K562 (cell line): ENCODE results near the gene DND1. TPM values are rescaled to one million over a fixed set of nuclear protein-coding genes. Genes with fewer than 3 reads are reported as not detected.
A peak's percentile ranks its signal among the peaks of the same experiment; 100 is the strongest.
"Not testable (repeated sequence)": the region's sequence is repeated elsewhere in the genome, so short reads cannot be mapped to it uniquely, and the experiment has no call there.

Experiments
- ATAC-seq: fragments of 200-7000 bp; cut with Tn5 transposase; 3 replicates; pipeline ENCODE4 v1.9.1; 2020; ENCODE audit warnings: moderate library complexity
- BruUV-seq: library from RNA; stranded (reverse); fragments of 400-500 nt; replicated peaks from 2 replicates; lab custom pipeline; 2021; lab: Mats Ljungman, UMichigan
- CTCF ChIA-PET: fragments of 300-600 bp; formaldehyde crosslinking; extraction: SDS; loops from one replicate; lab custom pipeline; 2021; ENCODE audit warnings: low intra/inter-chr PET ratio; lab: Yijun Ruan, JAX
- POLR2A ChIA-PET: fragments of 300-600, 350-650 bp; sonication (Branson Sonifier 250); formaldehyde crosslinking; extraction: SDS; loops from one replicate; lab custom pipeline; 2021; ENCODE audit warnings: antibody characterized with exemption, inconsistent platforms; lab: Yijun Ruan, JAX
- DNase-seq, 4 experiments: peaks; one replicate each; pipeline versions ENCODE4 v3.0.0 to v3.0.0-alpha.2; 2011 to 2018; ENCODE audit warnings: low spot score in 3 of 4, mixed read lengths in 3 of 4; ENCODE audit errors: extremely low read depth in 1 of 4
- FAIRE-seq: peaks from 2 replicates; lab custom pipeline; 2011; peaks lifted over from hg19 to GRCh38; lab: Jason Lieb, UNC
- H2AFZ ChIP-seq: 2 replicates; pipeline ENCODE4 v1.6.0; 2011; ENCODE audit warnings: low read depth, low read length, control low read depth, inconsistent platforms
- H3K27ac ChIP-seq: fragments of 200-600 bp; 3 replicates; pipeline ENCODE4 v1.8.0; 2011; ENCODE audit warnings: low read depth, mild to moderate bottlenecking, control low read depth, inconsistent platforms, low read length, moderate library complexity, mixed read lengths; ENCODE audit errors: extremely low read depth
- H3K27me3 ChIP-seq, 2 experiments: fragments of 300-600 bp in 1 of 2; 2 replicates in 1 of 2; 3 replicates in 1 of 2; pipeline versions ENCODE4 v1.6.0 to v1.8.0; 2011; ENCODE audit warnings: inconsistent platforms in 2 of 2, low read length in 2 of 2, mild to moderate bottlenecking in 1 of 2, mixed read lengths in 1 of 2, moderate library complexity in 1 of 2; ENCODE audit not compliant: control insufficient read depth in 2 of 2, insufficient read depth in 2 of 2
- H3K36me3 ChIP-seq: fragments of 300-600 bp; 3 replicates; pipeline ENCODE4 v1.8.0; 2011; ENCODE audit warnings: mild to moderate bottlenecking, low read length, inconsistent platforms; ENCODE audit not compliant: control insufficient read depth, insufficient read depth
- H3K4me1 ChIP-seq, 2 experiments: fragments of 200-600 bp in 1 of 2; replicated peaks in 1 of 2; 2 replicates in 1 of 2; 3 replicates in 1 of 2; pipeline versions ENCODE4 v1.5.1 to v1.8.0; 2011; ENCODE audit warnings: inconsistent platforms in 2 of 2, low read length in 2 of 2, mild to moderate bottlenecking in 1 of 2, mixed read lengths in 1 of 2, moderate library complexity in 1 of 2; ENCODE audit not compliant: control insufficient read depth in 2 of 2, insufficient read depth in 2 of 2
- H3K4me2 ChIP-seq: 2 replicates; pipeline ENCODE4 v1.6.1; 2011; ENCODE audit warnings: low read length, control low read depth, inconsistent platforms, mixed read lengths; ENCODE audit not compliant: insufficient read depth
- H3K4me3 ChIP-seq: fragments of 200-600 bp; sonication (generic), shearing (Covaris generic); 2 replicates; pipeline ENCODE4 v1.5.1; 2016; ENCODE audit warnings: control low read depth, inconsistent platforms
- H3K79me2 ChIP-seq: fragments of 200-600 bp; 3 replicates; pipeline ENCODE4 v1.8.0; 2011; ENCODE audit warnings: low read length, inconsistent platforms; ENCODE audit not compliant: control insufficient read depth, insufficient read depth
- H3K9ac ChIP-seq, 2 experiments: 2 replicates each; pipeline versions ENCODE4 v1.6.0 to v1.6.1; 2011; ENCODE audit warnings: low read depth in 2 of 2, low read length in 2 of 2, control low read depth in 1 of 2, inconsistent platforms in 1 of 2, mild to moderate bottlenecking in 1 of 2, mixed read lengths in 1 of 2; ENCODE audit not compliant: insufficient read depth in 1 of 2
- H3K9me1 ChIP-seq: one replicate; pipeline ENCODE4 v1.6.0; 2011; ENCODE audit warnings: inconsistent platforms, mild to moderate bottlenecking, low read length, moderate library complexity; ENCODE audit not compliant: control insufficient read depth, insufficient read depth
- H3K9me3 ChIP-seq: replicated peaks from 2 replicates; pipeline ENCODE4 v1.5.1; 2011; ENCODE audit warnings: low read depth, low read length, inconsistent platforms; ENCODE audit not compliant: control insufficient read depth, insufficient read depth
- H4K20me1 ChIP-seq: replicated peaks from 2 replicates; pipeline ENCODE4 v1.6.1; 2011; ENCODE audit warnings: low read length, inconsistent platforms, mixed read lengths; ENCODE audit not compliant: control insufficient read depth, insufficient read depth
- ADNP ChIP-seq: fragments of 200-800 bp; sonication (Bioruptor generic); IDR thresholded peaks from 2 replicates; pipeline ENCODE4 v1.6.1; 2016; ENCODE audit warnings: missing genetic modification characterization, missing compliant biosample characterization
- ARID1B ChIP-seq: fragments of 450-650 bp; IDR thresholded peaks from 2 replicates; pipeline ENCODE4 v1.6.1; 2016; ENCODE audit warnings: antibody characterized with exemption, mild to moderate bottlenecking, inconsistent platforms
- ATF3 ChIP-seq, 2 experiments: fragments of 450-650 bp in 1 of 2; sonication (generic) in 1 of 2; formaldehyde crosslinking in 1 of 2; IDR thresholded peaks in 1 of 2; conservative IDR thresholded peaks in 1 of 2; 2 replicates each; pipeline versions ENCODE4 v1.6.1 to v1.8.1; 2016 to 2023; ENCODE audit warnings: mild to moderate bottlenecking in 2 of 2, moderate library complexity in 2 of 2, inconsistent platforms in 1 of 2, missing genetic modification reagents in 1 of 2
- ATF7 ChIP-seq: fragments of 450-650 bp; IDR thresholded peaks from 2 replicates; pipeline ENCODE4 v1.7.1; 2014; ENCODE audit warnings: mild to moderate bottlenecking, moderate library complexity
- CEBPG ChIP-seq, 3 experiments: fragments of 200-800 bp in 1 of 3; sonication (Bioruptor generic) in 1 of 3; sonication (generic) in 1 of 3; formaldehyde crosslinking in 1 of 3; IDR thresholded peaks in 2 of 3; conservative IDR thresholded peaks in 1 of 3; 2 replicates each; pipeline versions ENCODE4 v1.6.1 to v1.8.0; 2016 to 2022; ENCODE audit warnings: missing compliant biosample characterization in 2 of 3, missing genetic modification characterization in 2 of 3, mild to moderate bottlenecking in 1 of 3, missing genetic modification reagents in 1 of 3
- DPF2 ChIP-seq: fragments of 450-650 bp; IDR thresholded peaks from 2 replicates; pipeline ENCODE4 v1.6.1; 2016
- FOXK2 ChIP-seq, 2 experiments: fragments of 450-650 bp; IDR thresholded peaks in 1 of 2; conservative IDR thresholded peaks in 1 of 2; 2 replicates each; pipeline ENCODE4 v1.6.1; 2016; ENCODE audit warnings: low read depth in 2 of 2, mild to moderate bottlenecking in 1 of 2
- FOXM1 ChIP-seq, 2 experiments: fragments of 450-650 bp in 1 of 2; sonication (generic) in 1 of 2; formaldehyde crosslinking in 1 of 2; IDR thresholded peaks; 2 replicates each; pipeline versions ENCODE4 v1.6.1 to v1.9.0; 2017 to 2022; ENCODE audit warnings: low read depth in 2 of 2, mild to moderate bottlenecking in 2 of 2, missing genetic modification reagents in 1 of 2, moderate library complexity in 1 of 2
- GATA2 ChIP-seq: sonication (generic); formaldehyde crosslinking; IDR thresholded peaks from 2 replicates; pipeline ENCODE4 v1.4.0; 2020; ENCODE audit warnings: mild to moderate bottlenecking, missing genetic modification reagents
- HDAC2 ChIP-seq: fragments of 450-650 bp; IDR thresholded peaks from 2 replicates; pipeline ENCODE4 v1.6.1; 2016; ENCODE audit warnings: mild to moderate bottlenecking
- JUND ChIP-seq, 2 experiments: IDR thresholded peaks; 2 replicates in 1 of 2; 3 replicates in 1 of 2; pipeline ENCODE4 v1.6.1; 2011; ENCODE audit warnings: borderline replicate concordance in 2 of 2, low read depth in 2 of 2, low read length in 2 of 2, improper control_type of control experiment in 1 of 2, missing biosample characterization in 1 of 2, missing genetic modification characterization in 1 of 2, missing genetic modification reagents in 1 of 2
- MTA2 ChIP-seq: fragments of 450-650 bp; IDR thresholded peaks from 2 replicates; pipeline ENCODE4 v1.6.1; 2016; ENCODE audit warnings: low read depth
- NCOR1 ChIP-seq: fragments of 450-650 bp; IDR thresholded peaks from 2 replicates; pipeline ENCODE4 v1.6.1; 2016; ENCODE audit warnings: mild to moderate bottlenecking, moderate library complexity
- SMAD4 ChIP-seq: fragments of 250-450 bp; sonication (Bioruptor Pico); conservative IDR thresholded peaks from 2 replicates; pipeline ENCODE4 v1.8.0; 2021; ENCODE audit warnings: inconsistent platforms, mild to moderate bottlenecking, moderate library complexity
- SMARCA4 ChIP-seq: fragments of 450-650 bp; IDR thresholded peaks from 2 replicates; pipeline ENCODE4 v1.6.1; 2016
- SOX6 ChIP-seq: fragments of 450-650 bp; IDR thresholded peaks from 2 replicates; pipeline ENCODE4 v1.6.1; 2014; ENCODE audit warnings: mild to moderate bottlenecking
- TAL1 ChIP-seq: fragments of 450-650 bp; IDR thresholded peaks from 2 replicates; pipeline ENCODE4 v1.6.1; 2016; ENCODE audit warnings: mild to moderate bottlenecking
- TCF3 ChIP-seq: sonication (generic); formaldehyde crosslinking; IDR thresholded peaks from 2 replicates; pipeline ENCODE4 v1.4.0; 2020; ENCODE audit warnings: mild to moderate bottlenecking, missing genetic modification reagents
- TRIM24 ChIP-seq, 2 experiments: fragments of 450-650 bp; IDR thresholded peaks; 2 replicates each; pipeline ENCODE4 v1.6.1; 2016
- in situ Hi-C: fragments of 300-500 bp; cut with MboI; formaldehyde crosslinking; loops from 4 replicates; pipeline ENCODE4 v1.15.0; 2018; ENCODE audit warnings: inconsistent platforms, mixed read lengths
- intact Hi-C: fragments of 100-400 bp; cut with micrococcal nuclease; formaldehyde crosslinking; loops from 2 replicates; pipeline ENCODE4 v1.14.2; 2022
- polyA plus RNA-seq, 8 experiments: library from polyadenylated mRNA; depleted of rRNA in 4 of 8; stranded (reverse) in 5 of 8; unstranded in 3 of 8; fragments of >200 nt; fragmentation: Nextera tagmentation in 2 of 8; fragmentation: Illumina TruSeq in 1 of 8; extraction: Ambion mirVana in 2 of 8; extraction: Trizol in 1 of 8; gene quantifications; 2 replicates each; pipeline versions ENCODE4 v1.2.1 to v1.2.3, GENCODE V29; 2011 to 2014; ENCODE audit warnings: inconsistent platforms in 1 of 8, missing spikeins in 1 of 8
- total RNA-seq, 7 experiments: library from RNA; depleted of rRNA in 6 of 7; stranded (reverse); fragments of >200 nt in 6 of 7; fragmentation: Illumina TruSeq in 2 of 7; extraction: Trizol in 2 of 7; gene quantifications; 2 replicates each; pipeline versions ENCODE4 v1.2.1 to v1.2.3, GENCODE V29; 2011 to 2021; ENCODE audit warnings: low replicate concordance in 1 of 7

DND1 gene
- total and polyA plus RNA-seq, 9 of the 15 experiments (the other 6 are each of a cell fraction or from before 2014, with no cell fraction given), result 0.37 to 2.0 (median 0.90) TPM; not detected in 3

GRCh38 chr5:140623061-140623460, 50.3 kb downstream of the DND1 start:
- CTCF ChIA-PET; H3K9me3 ChIP-seq; FAIRE-seq; intact Hi-C loops; BruUV-seq; H3K9ac ChIP-seq; H3K27me3 ChIP-seq; ATAC-seq; H3K9me1 ChIP-seq; H3K4me3 ChIP-seq; H4K20me1 ChIP-seq; H3K79me2 ChIP-seq; H3K4me1 ChIP-seq; H3K36me3 ChIP-seq; in situ Hi-C loops; H3K27ac ChIP-seq; TF ChIP-seq FOXM1 (CRISPR knock-in tag; IDR thresholded peaks at IDR 0.05; ENCODE audit: low read depth); ATF3 (CRISPR knock-in tag; conservative IDR thresholded peaks at IDR 0.05); CEBPG (CRISPR knock-in tag; IDR thresholded peaks at IDR 0.05): not testable (repeated sequence)
- POLR2A ChIA-PET, result interaction anchor here (1.3 to 1.6 kb wide), 2 partner anchors 16 to 61 kb away, joined by 3 to 4 read pairs; partner anchors contain the start of gene TMCO6
- peak in 1 of 4 experiments; percentile 31 for DNase-seq
- Histone ChIP-seq H2AFZ (peak overlapping the region; percentile 76), H3K4me2 (peak overlapping the region; percentile 34)
- TF ChIP-seq SMARCA4, result peak; percentile 73
- TF ChIP-seq FOXK2 (conservative IDR thresholded peaks at IDR 0.05 in 1 of 2, IDR thresholded peaks at IDR 0.05 in 1 of 2; ENCODE audit: low read depth in 2 of 2), result 0 out of 4 replicates have a peak, but pooled peaks have one; percentile 18 to 21
- TF ChIP-seq NCOR1, result peak; percentile 68
- peak; percentile 54 for TF ChIP-seq SMAD4 (CRISPR knock-in tag)
- TF ChIP-seq TAL1, result peak; percentile 66
- peak; percentile 58; the same call in 1 of the 2 replicates for TF ChIP-seq DPF2
- TF ChIP-seq FOXM1 (IDR thresholded peaks at IDR 0.05; ENCODE audit: low read depth), result peak; percentile 72
- TF ChIP-seq MTA2, result 0 out of 2 replicates have a peak, but pooled peaks have one; percentile 39
- TF ChIP-seq HDAC2, result peak; percentile 13; the same call in 1 of the 2 replicates
- TF ChIP-seq GATA2 (CRISPR knock-in tag), result peak; percentile 73; the same call in 1 of the 2 replicates
- peak; percentile 10; the same call in 1 of the 2 replicates for TF ChIP-seq JUND (IDR thresholded peaks at IDR 0.05; ENCODE audit: borderline replicate concordance, low read depth, low read length)
- peak; percentile 20; the same call in 1 of the 3 replicates for TF ChIP-seq JUND (tag; IDR thresholded peaks at IDR 0.05; ENCODE audit: borderline replicate concordance, low read depth, low read length)
- peak; percentile 63 for TF ChIP-seq SOX6
- TF ChIP-seq ATF7, result peak; percentile 87; the same call in 1 of the 2 replicates
- peak; percentile 69; the same call in 1 of the 2 replicates for TF ChIP-seq ATF3 (IDR thresholded peaks at IDR 0.05)
- peak; percentile 43 to 58; a peak in 3 of 4 replicates for TF ChIP-seq CEBPG (tag; conservative IDR thresholded peaks at IDR 0.05 in 1 of 2, IDR thresholded peaks at IDR 0.05 in 1 of 2)
- TF ChIP-seq ADNP (tag), result 0 out of 2 replicates have a peak, but pooled peaks have one; percentile 45
- peak; percentile 83 for TF ChIP-seq ARID1B
- TF ChIP-seq TCF3 (CRISPR knock-in tag), result peak; percentile 83
- TF ChIP-seq TRIM24 (IDR thresholded peaks at IDR 0.05), result peak; percentile 51 to 67; a peak in 2 of 4 replicates
